ENCODE data around the gene THOC6.

The THOC6 gene

DNA sequence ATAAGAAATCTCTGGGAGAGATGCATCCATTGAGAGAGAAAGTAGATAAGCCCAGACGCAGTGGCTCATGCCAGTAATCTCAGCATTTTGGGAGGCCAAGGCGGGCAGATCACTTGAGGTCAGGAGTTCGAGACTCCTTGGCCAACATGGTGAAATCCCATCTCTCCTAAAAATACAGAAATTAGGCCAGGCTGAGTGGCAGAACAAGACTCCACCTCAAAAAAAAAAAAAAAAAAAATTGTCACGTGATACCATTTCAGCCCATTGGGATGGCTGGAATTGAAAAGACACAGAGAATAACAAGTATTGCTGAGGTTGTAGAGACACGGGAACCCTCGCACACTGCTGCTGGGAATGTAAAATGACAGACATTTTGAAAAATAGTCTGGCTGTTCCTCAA, 38.7 kb downstream of the THOC6 start:
- Histone ChIP-seq H3K4me2 (no peak overlapping the region), H3K27me3 (ENCODE audit: insufficient read depth, low read depth) (peaks cover 6% of the 10 kb centered on the region; the same call in 1 of the 2 replicates), H4K20me1 (ENCODE audit: insufficient read depth) (no peaks in the 10 kb centered on the region), H2AFZ (ENCODE audit: low read depth) (no peak overlapping the region), H3K36me3 (ENCODE audit: insufficient read depth) (no peaks in the 10 kb centered on the region), H3K4me3 (IDR thresholded peaks at IDR 0.05; ENCODE audit: insufficient read depth, low read depth, low read length) (no peak overlapping the region), H3K4me1 (ENCODE audit: low read depth, poor library complexity, severe bottlenecking) (peaks cover 14% of the 10 kb centered on the region), H3K27ac (no peak overlapping the region), H3K79me2 (ENCODE audit: insufficient read depth, low read depth) (no peaks in the 10 kb centered on the region), H3K9ac (no peak overlapping the region)
- TF ChIP-seq CTCF (conservative IDR thresholded peaks at IDR 0.05; ENCODE audit: low read depth, low read length) = no peak

GRCh38 chr16:3063625-3064386, 40.0 kb downstream of the THOC6 start:
- Histone ChIP-seq H2AFZ (ENCODE audit: low read depth) (no peak overlapping the region), H3K9ac (no peak overlapping the region), H3K36me3 (ENCODE audit: insufficient read depth) (no peaks in the 10 kb centered on the region), H3K4me2 (no peak overlapping the region), H4K20me1 (ENCODE audit: insufficient read depth) (no peaks in the 10 kb centered on the region), H3K27ac (no peak overlapping the region), H3K27me3 (ENCODE audit: insufficient read depth, low read depth) (peaks cover 6% of the 10 kb centered on the region; the same call in 1 of the 2 replicates), H3K79me2 (ENCODE audit: insufficient read depth, low read depth) (no peaks in the 10 kb centered on the region), H3K4me3 (IDR thresholded peaks at IDR 0.05; ENCODE audit: insufficient read depth, low read depth, low read length) (no peak overlapping the region), H3K4me1 (ENCODE audit: low read depth, poor library complexity, severe bottlenecking) (peaks cover 14% of the 10 kb centered on the region)
- no peak for TF ChIP-seq CTCF (conservative IDR thresholded peaks at IDR 0.05; ENCODE audit: low read depth, low read length)

- no peak within 1 kb of the TSS for H3K27ac ChIP-seq
- H2AFZ ChIP-seq (ENCODE audit: low read depth) = peak within 1 kb of the TSS; percentile 33; the same call in 1 of the 2 replicates
- no peaks in the 10 kb centered on the region for H4K20me1 ChIP-seq (ENCODE audit: insufficient read depth)
- no peak within 1 kb of the TSS for H3K4me3 ChIP-seq (IDR thresholded peaks at IDR 0.05; ENCODE audit: insufficient read depth, low read depth, low read length)
- H3K36me3 ChIP-seq (ENCODE audit: insufficient read depth) = no peaks in the 10 kb centered on the region
- H3K4me2 ChIP-seq = 0 out of 2 replicates have a peak within 1 kb of the TSS, but pooled peaks have one; percentile 15
- H3K27me3 ChIP-seq (ENCODE audit: insufficient read depth, low read depth) = peaks cover 6% of the 10 kb centered on the region; the same call in 1 of the 2 replicates
- no peaks in the 10 kb centered on the region for H3K79me2 ChIP-seq (ENCODE audit: insufficient read depth, low read depth)
- peaks cover 8% of the 10 kb centered on the region for H3K4me1 ChIP-seq (ENCODE audit: low read depth, poor library complexity, severe bottlenecking)
- no peak for TF ChIP-seq CTCF (conservative IDR thresholded peaks at IDR 0.05; ENCODE audit: low read depth, low read length)
- no peak within 1 kb of the TSS for H3K9ac ChIP-seq
Observed at GRCh38 chr16:3065069-3065741, 41.4 kb downstream of the THOC6 start, which contains the start of gene IL32. TSS of gene IL32 (plus strand) at chr16:3065640. CDS start at chr16:3065812, 172 bp downstream.

GRCh38 chr16:3065742-3066439, 42.1 kb downstream of the THOC6 start:
- Histone ChIP-seq H3K4me1 (ENCODE audit: low read depth, poor library complexity, severe bottlenecking) (peaks cover 8% of the 10 kb centered on the region), H3K27me3 (ENCODE audit: insufficient read depth, low read depth) (peaks cover 6% of the 10 kb centered on the region; the same call in 1 of the 2 replicates), H3K27ac (no peak overlapping the region), H4K20me1 (ENCODE audit: insufficient read depth) (no peaks in the 10 kb centered on the region), H3K4me2 (0 out of 2 replicates have a peak overlapping the region, but pooled peaks have one; percentile 15), H3K79me2 (ENCODE audit: insufficient read depth, low read depth) (no peaks in the 10 kb centered on the region), H2AFZ (ENCODE audit: low read depth) (no peak overlapping the region), H3K4me3 (IDR thresholded peaks at IDR 0.05; ENCODE audit: insufficient read depth, low read depth, low read length) (no peak overlapping the region), H3K9ac (no peak overlapping the region), H3K36me3 (ENCODE audit: insufficient read depth) (no peaks in the 10 kb centered on the region)
- no peak for TF ChIP-seq CTCF (conservative IDR thresholded peaks at IDR 0.05; ENCODE audit: low read depth, low read length)

All from KMS-11 (cell line).